ENCODE results near the gene TOB2.

TOB2 gene, protein sequence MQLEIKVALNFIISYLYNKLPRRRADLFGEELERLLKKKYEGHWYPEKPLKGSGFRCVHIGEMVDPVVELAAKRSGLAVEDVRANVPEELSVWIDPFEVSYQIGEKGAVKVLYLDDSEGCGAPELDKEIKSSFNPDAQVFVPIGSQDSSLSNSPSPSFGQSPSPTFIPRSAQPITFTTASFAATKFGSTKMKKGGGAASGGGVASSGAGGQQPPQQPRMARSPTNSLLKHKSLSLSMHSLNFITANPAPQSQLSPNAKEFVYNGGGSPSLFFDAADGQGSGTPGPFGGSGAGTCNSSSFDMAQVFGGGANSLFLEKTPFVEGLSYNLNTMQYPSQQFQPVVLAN

DNA sequence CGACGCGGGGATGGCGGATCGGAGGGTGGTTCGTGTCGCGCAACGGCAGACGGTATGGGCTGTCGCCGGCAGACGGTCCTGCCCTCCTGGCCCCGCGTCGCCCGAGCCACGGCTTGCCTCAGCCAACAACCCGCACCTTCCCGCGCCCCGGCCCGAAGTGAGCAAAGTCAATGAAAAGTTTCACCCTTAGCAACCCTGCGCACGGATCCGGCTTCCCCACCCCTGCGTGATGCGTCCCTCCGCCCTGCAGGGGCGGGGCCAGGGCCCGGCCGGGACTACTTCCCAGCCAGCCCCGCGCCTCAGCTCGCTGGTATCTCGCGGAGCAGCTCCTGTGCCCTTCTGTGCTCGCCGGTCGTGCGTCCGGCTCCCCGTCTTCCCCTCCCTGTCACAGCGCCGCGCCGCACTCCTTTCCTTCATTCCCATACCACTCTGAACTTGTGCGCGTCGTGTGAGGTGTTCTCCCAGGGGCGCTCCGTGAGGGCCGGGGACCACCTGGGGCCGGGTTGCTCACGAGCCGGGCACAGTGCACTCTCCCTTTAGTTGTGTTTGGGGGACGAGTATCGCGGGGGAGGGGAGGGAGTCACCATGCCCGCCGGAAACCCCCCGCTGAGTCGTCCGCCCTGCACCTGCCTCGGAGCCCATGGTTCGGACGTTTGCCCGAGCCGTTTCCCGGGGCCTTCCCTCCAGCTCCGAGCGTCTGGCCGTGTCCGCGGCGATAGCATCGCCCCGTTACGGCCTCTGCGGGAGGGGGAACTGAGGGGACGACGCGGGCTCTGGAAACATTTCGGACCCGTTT, at the start of gene TOB2:
Gene TOB2, minus strand, starts transcription at position 163 of the 796 bp plus-strand sequence. CDS start 9,456 bp downstream, outside the sequence.
- H3K4me3 ChIP-seq (ENCODE audit: insufficient read depth, low read length, poor library complexity, severe bottlenecking): peak within 1 kb of the TSS; percentile 98
- H3K36me3 ChIP-seq (ENCODE audit: low read length): no peaks in the 10 kb centered on the region
- peaks cover 47% of the 10 kb centered on the region for H3K79me2 ChIP-seq (ENCODE audit: insufficient read depth, low read length)
- H3F3A ChIP-seq (ENCODE audit: insufficient read depth): peaks cover 45% of the 10 kb centered on the region
- peak within 1 kb of the TSS; percentile 38 for H2AFZ ChIP-seq (ENCODE audit: low read depth, low read length, severe bottlenecking)
- peak within 1 kb of the TSS; percentile 99 for H3K4me2 ChIP-seq (ENCODE audit: low read depth, low read length, poor library complexity, severe bottlenecking)
- peak within 1 kb of the TSS; percentile 92 for H3K9ac ChIP-seq (ENCODE audit: low read length)
- H4K20me1 ChIP-seq (ENCODE audit: low read depth, low read length): no peaks in the 10 kb centered on the region
- TF ChIP-seq EZH2phosphoT487 (conservative IDR thresholded peaks at IDR 0.05; ENCODE audit: low read length): no peak
- TF ChIP-seq, protein P1, sequence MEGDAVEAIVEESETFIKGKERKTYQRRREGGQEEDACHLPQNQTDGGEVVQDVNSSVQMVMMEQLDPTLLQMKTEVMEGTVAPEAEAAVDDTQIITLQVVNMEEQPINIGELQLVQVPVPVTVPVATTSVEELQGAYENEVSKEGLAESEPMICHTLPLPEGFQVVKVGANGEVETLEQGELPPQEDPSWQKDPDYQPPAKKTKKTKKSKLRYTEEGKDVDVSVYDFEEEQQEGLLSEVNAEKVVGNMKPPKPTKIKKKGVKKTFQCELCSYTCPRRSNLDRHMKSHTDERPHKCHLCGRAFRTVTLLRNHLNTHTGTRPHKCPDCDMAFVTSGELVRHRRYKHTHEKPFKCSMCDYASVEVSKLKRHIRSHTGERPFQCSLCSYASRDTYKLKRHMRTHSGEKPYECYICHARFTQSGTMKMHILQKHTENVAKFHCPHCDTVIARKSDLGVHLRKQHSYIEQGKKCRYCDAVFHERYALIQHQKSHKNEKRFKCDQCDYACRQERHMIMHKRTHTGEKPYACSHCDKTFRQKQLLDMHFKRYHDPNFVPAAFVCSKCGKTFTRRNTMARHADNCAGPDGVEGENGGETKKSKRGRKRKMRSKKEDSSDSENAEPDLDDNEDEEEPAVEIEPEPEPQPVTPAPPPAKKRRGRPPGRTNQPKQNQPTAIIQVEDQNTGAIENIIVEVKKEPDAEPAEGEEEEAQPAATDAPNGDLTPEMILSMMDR (IDR thresholded peaks at IDR 0.05; ENCODE audit: insufficient read depth, low read length, poor library complexity, severe bottlenecking): no peak
- peak within 1 kb of the TSS; percentile 92 for H3K27ac ChIP-seq (ENCODE audit: low read depth, low read length)
- no peaks in the 10 kb centered on the region for H3K9me2 ChIP-seq (replicated peaks; ENCODE audit: insufficient read depth, low read length)
- H3K9me3 ChIP-seq (ENCODE audit: insufficient read depth, low read length): no peaks in the 10 kb centered on the region
- no peaks in the 10 kb centered on the region for H3K27me3 ChIP-seq (ENCODE audit: low read length)

- Histone ChIP-seq H3K9ac (ENCODE audit: low read length) (no peak overlapping the region), H3K79me2 (ENCODE audit: insufficient read depth, low read length) (peaks cover 91% of the 10 kb centered on the region), H3K4me3 (ENCODE audit: insufficient read depth, low read length, poor library complexity, severe bottlenecking) (no peak overlapping the region), H3K36me3 (ENCODE audit: low read length) (no peaks in the 10 kb centered on the region), H4K20me1 (ENCODE audit: low read depth, low read length) (peaks cover 3% of the 10 kb centered on the region; the same call in 1 of the 2 replicates), H3F3A (ENCODE audit: insufficient read depth) (no peaks in the 10 kb centered on the region), H2AFZ (ENCODE audit: low read depth, low read length, severe bottlenecking) (no peak overlapping the region), H3K4me2 (ENCODE audit: low read depth, low read length, poor library complexity, severe bottlenecking) (no peak overlapping the region), H3K27ac (ENCODE audit: low read depth, low read length) (no peak overlapping the region), H3K9me2 (replicated peaks; ENCODE audit: insufficient read depth, low read length) (no peaks in the 10 kb centered on the region), H3K9me3 (ENCODE audit: insufficient read depth, low read length) (no peaks in the 10 kb centered on the region), H3K27me3 (ENCODE audit: low read length) (no peaks in the 10 kb centered on the region)
- no peak for TF ChIP-seq EZH2phosphoT487 (conservative IDR thresholded peaks at IDR 0.05; ENCODE audit: low read length)
- TF ChIP-seq, protein P1 (IDR thresholded peaks at IDR 0.05; ENCODE audit: insufficient read depth, low read length, poor library complexity, severe bottlenecking): no peak
Observed at GRCh38 chr22:41491374-41492100, 44.9 kb upstream of the TOB2 start.

DNA sequence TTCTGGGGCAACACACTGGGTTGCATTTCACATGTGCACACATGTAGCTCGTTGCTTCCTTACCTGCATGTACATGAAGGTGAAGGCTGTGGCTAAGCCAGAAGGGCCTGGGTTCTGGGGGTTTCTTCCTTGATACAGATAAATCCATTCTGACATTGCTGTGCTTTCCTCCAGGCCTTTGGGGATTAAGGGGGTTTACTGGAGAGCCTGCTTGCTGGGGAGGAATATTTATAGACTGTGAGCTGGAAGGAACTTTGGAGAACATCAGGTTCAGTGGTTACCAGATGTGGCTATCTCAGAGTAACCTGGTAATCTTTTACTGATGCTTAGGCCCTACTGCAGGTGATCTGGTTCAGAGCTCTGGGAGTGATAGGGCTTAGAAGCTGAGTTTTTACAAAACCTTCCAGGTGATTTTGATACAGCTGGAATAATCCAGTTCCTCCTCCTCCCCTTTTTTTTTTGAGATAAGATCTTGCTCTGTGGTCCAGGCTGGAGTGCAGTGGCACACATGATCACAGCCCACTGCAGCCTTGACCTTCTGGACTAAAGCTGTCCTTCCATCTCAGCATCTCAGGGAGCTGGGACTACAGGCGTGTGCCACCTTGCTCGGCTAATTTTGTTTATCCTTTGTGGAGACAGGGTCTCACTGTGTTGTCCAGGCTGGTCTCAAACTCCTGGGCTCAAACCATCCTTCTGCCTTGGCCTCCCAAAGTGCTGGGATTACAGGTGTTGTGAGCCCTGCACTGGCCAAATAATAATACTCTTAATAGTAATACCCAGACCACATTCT, 42.2 kb upstream of the TOB2 start:
- Histone ChIP-seq H4K20me1 (ENCODE audit: low read depth, low read length) (peaks cover 3% of the 10 kb centered on the region; the same call in 1 of the 2 replicates), H3K9ac (ENCODE audit: low read length) (no peak overlapping the region), H3K79me2 (ENCODE audit: insufficient read depth, low read length) (peaks cover 89% of the 10 kb centered on the region), H3K36me3 (ENCODE audit: low read length) (no peaks in the 10 kb centered on the region), H3K4me2 (ENCODE audit: low read depth, low read length, poor library complexity, severe bottlenecking) (no peak overlapping the region), H3K9me2 (replicated peaks; ENCODE audit: insufficient read depth, low read length) (no peaks in the 10 kb centered on the region), H3K27me3 (ENCODE audit: low read length) (no peaks in the 10 kb centered on the region), H3F3A (ENCODE audit: insufficient read depth) (no peaks in the 10 kb centered on the region; the same call in 1 of the 2 replicates), H3K27ac (ENCODE audit: low read depth, low read length) (no peak overlapping the region), H2AFZ (ENCODE audit: low read depth, low read length, severe bottlenecking) (no peak overlapping the region), H3K9me3 (ENCODE audit: insufficient read depth, low read length) (no peaks in the 10 kb centered on the region), H3K4me3 (ENCODE audit: insufficient read depth, low read length, poor library complexity, severe bottlenecking) (no peak overlapping the region)
- TF ChIP-seq, protein P1 (IDR thresholded peaks at IDR 0.05; ENCODE audit: insufficient read depth, low read length, poor library complexity, severe bottlenecking): no peak
- no peak for TF ChIP-seq EZH2phosphoT487 (conservative IDR thresholded peaks at IDR 0.05; ENCODE audit: low read length)
